ENCODE measurements around the gene AIF1. TPM values are rescaled to one million over a fixed set of nuclear protein-coding genes. Genes with fewer than 3 reads are reported as not detected.

The AIF1 gene
- total RNA-seq, 1 experiment from 2014 or later: not detected

DNA sequence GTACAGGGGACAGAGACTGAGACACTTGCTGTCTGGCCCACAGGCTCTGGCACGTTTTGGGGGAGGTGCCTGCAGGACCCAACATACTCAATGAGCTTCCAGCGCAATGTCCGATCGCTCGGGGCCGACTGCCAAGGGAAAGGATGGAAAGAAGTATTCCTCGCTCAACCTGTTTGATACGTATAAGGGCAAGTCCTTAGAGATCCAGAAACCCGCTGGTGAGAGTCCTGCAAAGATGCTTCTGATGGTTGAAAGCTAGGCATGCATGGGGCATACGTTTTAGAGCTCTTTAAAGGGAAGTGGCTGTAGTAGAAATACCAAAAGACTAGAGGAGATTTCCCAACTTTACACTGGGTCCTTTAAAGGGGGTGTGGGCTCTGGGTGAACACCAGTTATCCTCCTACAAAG is 7.7 kb downstream of the AIF1 start:
- H3K4me1 Mint-ChIP-seq (ENCODE audit: insufficient read depth, unreplicated experiment): peaks cover 17% of the 10 kb centered on the region
- TF ChIP-seq, protein P1, sequence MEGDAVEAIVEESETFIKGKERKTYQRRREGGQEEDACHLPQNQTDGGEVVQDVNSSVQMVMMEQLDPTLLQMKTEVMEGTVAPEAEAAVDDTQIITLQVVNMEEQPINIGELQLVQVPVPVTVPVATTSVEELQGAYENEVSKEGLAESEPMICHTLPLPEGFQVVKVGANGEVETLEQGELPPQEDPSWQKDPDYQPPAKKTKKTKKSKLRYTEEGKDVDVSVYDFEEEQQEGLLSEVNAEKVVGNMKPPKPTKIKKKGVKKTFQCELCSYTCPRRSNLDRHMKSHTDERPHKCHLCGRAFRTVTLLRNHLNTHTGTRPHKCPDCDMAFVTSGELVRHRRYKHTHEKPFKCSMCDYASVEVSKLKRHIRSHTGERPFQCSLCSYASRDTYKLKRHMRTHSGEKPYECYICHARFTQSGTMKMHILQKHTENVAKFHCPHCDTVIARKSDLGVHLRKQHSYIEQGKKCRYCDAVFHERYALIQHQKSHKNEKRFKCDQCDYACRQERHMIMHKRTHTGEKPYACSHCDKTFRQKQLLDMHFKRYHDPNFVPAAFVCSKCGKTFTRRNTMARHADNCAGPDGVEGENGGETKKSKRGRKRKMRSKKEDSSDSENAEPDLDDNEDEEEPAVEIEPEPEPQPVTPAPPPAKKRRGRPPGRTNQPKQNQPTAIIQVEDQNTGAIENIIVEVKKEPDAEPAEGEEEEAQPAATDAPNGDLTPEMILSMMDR (IDR thresholded peaks at IDR 0.05; ENCODE audit: unreplicated experiment): no peak
- peak overlapping the region; percentile 89 for H3K27ac Mint-ChIP-seq (ENCODE audit: low read depth, unreplicated experiment)
- H3K27me3 Mint-ChIP-seq (ENCODE audit: insufficient read depth, unreplicated experiment): no peaks in the 10 kb centered on the region
- H3K36me3 Mint-ChIP-seq (ENCODE audit: insufficient read depth, unreplicated experiment): peaks cover 64% of the 10 kb centered on the region
- no peak for DNase-seq (ENCODE audit: unreplicated experiment)
- peak overlapping the region; percentile 76 for H3K4me3 Mint-ChIP-seq (ENCODE audit: unreplicated experiment)
- BruUV-seq (replicated peaks): no TSS peak
- POLR2A ChIA-PET: interaction anchor here (1.0 to 8.0 kb wide), 14 partner anchors 11 to 222 kb away, joined by 3 to 117 read pairs (median 6); partner anchors contain the start of genes ABHD16A, BAG6, C6orf47 and CSNK2B
- CTCF ChIA-PET: interaction anchor here (1.0 to 1.6 kb wide), 2 partner anchors 25 to 31 kb away, joined by 4 to 5 read pairs; no protein-coding TSS in a partner anchor
- no peaks in the 10 kb centered on the region for H3K9me3 Mint-ChIP-seq (ENCODE audit: unreplicated experiment)
- intact Hi-C loops (cut with micrococcal nuclease): loop anchor here (5.0 kb wide), 1 partner anchor 40 kb away; the partner anchor contains the start of genes C6orf47 and GPANK1

DNA sequence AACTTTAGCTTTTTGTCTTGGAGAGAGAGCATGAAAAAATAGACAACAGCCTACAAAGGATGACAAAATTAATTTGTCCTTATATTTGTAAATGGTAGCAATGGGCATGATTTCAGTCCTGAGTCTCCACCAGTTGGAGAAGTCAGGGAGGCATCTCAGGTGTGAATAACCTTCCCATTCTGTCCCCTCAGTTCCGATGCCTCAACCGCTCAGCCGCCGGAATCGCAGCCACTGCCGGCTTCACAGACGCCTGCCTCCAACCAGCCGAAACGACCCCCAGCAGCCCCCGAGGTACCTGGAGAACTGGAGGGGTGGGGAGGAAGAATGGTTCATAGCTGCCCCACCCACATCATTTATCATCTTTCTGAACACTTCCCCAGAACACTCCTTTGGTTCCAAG is 9.0 kb downstream of the AIF1 start:
- Mint-ChIP-seq H3K36me3 (ENCODE audit: insufficient read depth, unreplicated experiment) (peaks cover 78% of the 10 kb centered on the region), H3K27me3 (ENCODE audit: insufficient read depth, unreplicated experiment) (no peaks in the 10 kb centered on the region), H3K9me3 (ENCODE audit: unreplicated experiment) (no peaks in the 10 kb centered on the region), H3K4me3 (ENCODE audit: unreplicated experiment) (no peak overlapping the region), H3K27ac (ENCODE audit: low read depth, unreplicated experiment) (no peak overlapping the region), H3K4me1 (ENCODE audit: insufficient read depth, unreplicated experiment) (peaks cover 17% of the 10 kb centered on the region)
- CTCF ChIA-PET: interaction anchor here (0.6 to 1.1 kb wide), 2 partner anchors 13 to 26 kb away, joined by 3 to 5 read pairs; no protein-coding TSS in a partner anchor
- BruUV-seq (replicated peaks): no TSS peak
- intact Hi-C loops (cut with micrococcal nuclease): loop anchor here (5.0 kb wide), 1 partner anchor 38 kb away; the partner anchor contains the start of genes C6orf47 and GPANK1
- no peak for DNase-seq (ENCODE audit: unreplicated experiment)
- TF ChIP-seq, protein P1 (IDR thresholded peaks at IDR 0.05; ENCODE audit: unreplicated experiment): no peak
- POLR2A ChIA-PET: interaction anchor here (0.5 to 8.0 kb wide), 3 partner anchors 15 to 77 kb away, joined by 5 to 117 read pairs (median 50); partner anchors contain the start of genes BAG6 and NFKBIL1

- no peak overlapping the region for H3K4me3 Mint-ChIP-seq (ENCODE audit: unreplicated experiment)
- H3K9me3 Mint-ChIP-seq (ENCODE audit: unreplicated experiment): no peaks in the 10 kb centered on the region
- POLR2A ChIA-PET: interaction anchor here (0.7 to 8.0 kb wide), 3 partner anchors 12 to 1879 kb away, joined by 4 to 50 read pairs (median 11); partner anchors contain the start of gene BAG6
- intact Hi-C loops (cut with micrococcal nuclease): no loop called here
- no peak for DNase-seq (ENCODE audit: unreplicated experiment)
- peaks cover 100% of the 10 kb centered on the region for H3K36me3 Mint-ChIP-seq (ENCODE audit: insufficient read depth, unreplicated experiment)
- TF ChIP-seq, protein P1 (IDR thresholded peaks at IDR 0.05; ENCODE audit: unreplicated experiment): no peak
- peaks cover 10% of the 10 kb centered on the region for H3K4me1 Mint-ChIP-seq (ENCODE audit: insufficient read depth, unreplicated experiment)
- no peaks in the 10 kb centered on the region for H3K27me3 Mint-ChIP-seq (ENCODE audit: insufficient read depth, unreplicated experiment)
- CTCF ChIA-PET: interaction anchor here (0.7 to 1.0 kb wide), 4 partner anchors 8 to 164 kb away, joined by 3 read pairs; no protein-coding TSS in a partner anchor
- no TSS peak for BruUV-seq (replicated peaks)
- peak overlapping the region; percentile 60 for H3K27ac Mint-ChIP-seq (ENCODE audit: low read depth, unreplicated experiment)
Observed at GRCh38 chr6:31626952-31627351, 11.9 kb downstream of the AIF1 start.

DNA sequence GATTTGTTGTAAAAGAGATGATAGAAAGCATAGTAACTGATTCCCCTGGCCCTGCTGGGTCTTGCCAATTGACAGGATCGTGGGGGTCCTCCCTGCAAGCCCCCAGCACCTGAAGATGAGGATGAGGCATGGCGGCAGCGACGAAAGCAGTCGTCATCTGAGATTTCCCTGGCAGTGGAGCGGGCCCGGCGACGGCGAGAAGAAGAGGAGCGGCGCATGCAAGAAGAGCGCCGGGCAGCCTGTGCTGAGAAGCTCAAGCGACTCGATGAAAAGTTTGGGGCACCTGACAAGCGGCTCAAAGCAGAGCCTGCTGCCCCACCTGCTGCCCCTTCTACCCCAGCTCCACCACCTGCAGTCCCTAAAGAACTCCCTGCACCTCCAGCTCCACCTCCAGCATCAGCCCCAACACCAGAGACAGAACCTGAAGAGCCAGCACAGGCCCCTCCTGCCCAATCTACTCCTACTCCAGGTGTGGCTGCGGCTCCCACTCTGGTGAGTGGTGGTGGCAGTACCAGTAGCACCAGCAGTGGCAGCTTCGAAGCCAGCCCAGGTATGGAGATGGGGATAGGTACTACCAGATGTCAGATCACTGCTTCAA is 12.8 kb downstream of the AIF1 start:
- peaks cover 2% of the 10 kb centered on the region for H3K4me1 Mint-ChIP-seq (ENCODE audit: insufficient read depth, unreplicated experiment)
- no TSS peak for BruUV-seq (replicated peaks)
- H3K27ac Mint-ChIP-seq (ENCODE audit: low read depth, unreplicated experiment): peak overlapping the region; percentile 60
- POLR2A ChIA-PET: interaction anchor here (1.0 to 8.0 kb wide), 2 partner anchors 11 to 24 kb away, joined by 4 to 50 read pairs; partner anchors contain the start of gene BAG6
- intact Hi-C loops (cut with micrococcal nuclease): no loop called here
- TF ChIP-seq, protein P1 (IDR thresholded peaks at IDR 0.05; ENCODE audit: unreplicated experiment): no peak
- no peaks in the 10 kb centered on the region for H3K27me3 Mint-ChIP-seq (ENCODE audit: insufficient read depth, unreplicated experiment)
- H3K9me3 Mint-ChIP-seq (ENCODE audit: unreplicated experiment): no peaks in the 10 kb centered on the region
- H3K4me3 Mint-ChIP-seq (ENCODE audit: unreplicated experiment): no peak overlapping the region
- H3K36me3 Mint-ChIP-seq (ENCODE audit: insufficient read depth, unreplicated experiment): peaks cover 100% of the 10 kb centered on the region
- CTCF ChIA-PET: interaction anchor here (0.7 to 0.9 kb wide), 2 partner anchors 13 to 49 kb away, joined by 3 read pairs; no protein-coding TSS in a partner anchor
- no peak for DNase-seq (ENCODE audit: unreplicated experiment)
